SH-SY5Y (cell line): ENCODE data around the gene NIM1K.

Experiments used
- GATA2 ChIP-seq: IDR thresholded peaks from 2 replicates; pipeline ENCODE4 v1.6.1; 2011; ENCODE audit warnings: mild to moderate bottlenecking, low read depth, low read length
- GATA3 ChIP-seq: IDR thresholded peaks from 2 replicates; pipeline ENCODE4 v1.6.1; 2011; ENCODE audit warnings: low read depth, mild to moderate bottlenecking, low read length, moderate library complexity

Gene NIM1K

DNA sequence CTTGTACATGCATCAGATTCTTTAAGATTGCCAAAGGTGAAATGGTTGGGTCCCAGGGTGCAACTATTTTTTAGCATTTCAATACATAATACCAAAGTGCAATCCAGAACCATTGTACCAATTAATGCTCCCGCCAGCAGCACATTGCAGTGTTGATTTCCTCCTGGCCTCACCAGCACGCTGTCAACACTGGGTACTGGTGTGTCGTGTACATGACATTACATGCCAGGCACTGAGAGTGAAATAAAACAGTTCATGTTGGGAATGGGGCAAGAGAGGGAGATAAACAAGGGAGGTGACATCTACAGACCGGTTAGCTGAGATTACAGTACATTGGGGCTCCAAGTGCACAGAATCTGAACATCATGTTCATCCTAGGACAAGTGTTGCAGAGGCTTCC is 83.4 kb downstream of the NIM1K start:
- no peak for TF ChIP-seq GATA2
- no peak for TF ChIP-seq GATA3

DNA sequence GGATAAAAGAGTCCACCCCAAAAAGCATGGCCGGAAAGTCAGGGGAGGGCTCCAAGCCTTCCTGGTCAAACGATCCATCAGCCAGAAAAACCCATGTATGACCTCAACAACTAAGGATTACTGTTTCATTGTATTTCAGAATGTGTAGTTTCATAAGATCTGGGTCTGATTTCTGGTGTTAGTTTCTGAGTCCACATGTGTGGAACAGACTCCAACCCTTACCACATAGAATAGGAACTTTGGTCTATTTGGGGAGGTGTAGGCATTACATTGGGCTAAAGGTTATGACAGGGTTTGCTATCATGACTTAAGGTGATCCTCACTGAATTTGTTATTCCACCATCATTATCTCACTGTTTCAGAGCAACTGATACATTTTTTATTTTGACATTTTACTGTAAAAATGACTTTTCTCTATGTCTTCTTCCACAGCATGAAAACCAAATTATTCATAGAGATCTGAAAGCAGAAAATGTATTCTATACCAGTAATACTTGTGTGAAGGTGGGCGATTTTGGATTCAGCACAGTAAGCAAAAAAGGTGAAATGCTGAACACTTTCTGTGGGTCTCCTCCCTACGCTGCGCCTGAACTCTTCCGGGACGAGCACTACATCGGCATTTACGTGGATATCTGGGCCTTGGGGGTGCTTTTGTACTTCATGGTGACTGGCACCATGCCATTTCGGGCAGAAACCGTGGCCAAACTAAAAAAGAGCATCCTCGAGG is 87.7 kb downstream of the NIM1K start:
- TF ChIP-seq GATA2, result no peak
- no peak for TF ChIP-seq GATA3

DNA sequence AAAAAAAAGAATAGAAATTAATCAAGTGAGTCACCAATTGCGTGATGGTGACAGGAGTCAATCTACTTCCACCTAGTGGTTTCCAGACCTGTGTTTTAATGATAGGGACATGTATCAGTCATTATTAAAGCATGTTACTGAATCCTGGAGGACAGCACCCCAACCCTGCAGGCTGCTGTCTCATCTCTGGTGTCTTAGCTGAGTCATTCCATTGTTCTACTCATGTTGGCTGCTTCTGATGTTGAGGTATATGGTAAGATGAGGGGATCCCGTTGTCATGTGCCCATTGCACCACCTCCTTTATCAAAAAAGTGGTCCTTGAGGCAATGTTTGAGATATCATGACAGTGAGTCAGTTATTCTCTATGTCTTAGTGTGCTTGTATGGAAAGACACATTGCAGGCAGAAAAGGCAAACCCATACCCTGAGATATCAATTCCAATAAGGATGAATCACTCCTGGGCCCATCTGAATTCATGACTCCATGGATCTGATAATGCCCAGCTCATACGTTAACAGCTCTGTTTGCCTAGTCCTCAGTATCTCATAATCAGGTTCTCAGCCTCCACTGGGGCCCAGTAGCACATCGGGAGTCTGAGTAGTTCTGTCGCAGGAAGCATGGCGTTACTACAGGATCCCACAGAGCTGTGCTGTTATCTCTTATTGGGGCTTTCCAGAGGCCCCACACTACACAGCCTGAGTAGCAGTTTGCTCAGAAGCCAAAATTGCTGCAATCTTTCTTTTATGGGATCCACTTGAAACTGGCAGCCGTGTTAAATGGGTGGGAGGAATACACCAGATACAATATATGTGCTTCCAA is 90.0 kb downstream of the NIM1K start:
- TF ChIP-seq GATA2 (no peak), GATA3 (no peak)

DNA sequence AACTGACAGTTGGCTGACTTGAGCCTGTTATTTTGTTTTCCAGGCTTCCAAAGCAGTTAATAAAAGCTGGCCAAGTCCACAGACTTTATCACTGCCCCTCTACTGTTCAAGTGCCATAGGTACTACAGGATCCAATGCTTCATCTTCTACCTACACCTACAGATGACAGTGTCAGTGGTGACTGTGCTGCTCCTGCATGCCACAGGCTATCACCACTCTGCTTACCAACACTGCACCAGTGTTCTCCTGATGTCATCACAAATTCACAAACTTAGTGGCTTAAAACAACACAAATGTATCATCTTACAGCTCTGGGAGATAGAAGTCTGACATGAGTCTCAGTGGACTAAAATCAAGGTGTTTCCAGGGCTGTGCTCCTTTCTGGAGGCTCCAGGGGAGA is 94.6 kb downstream of the NIM1K start:
- TF ChIP-seq GATA2, result no peak
- TF ChIP-seq GATA3, result no peak

DNA sequence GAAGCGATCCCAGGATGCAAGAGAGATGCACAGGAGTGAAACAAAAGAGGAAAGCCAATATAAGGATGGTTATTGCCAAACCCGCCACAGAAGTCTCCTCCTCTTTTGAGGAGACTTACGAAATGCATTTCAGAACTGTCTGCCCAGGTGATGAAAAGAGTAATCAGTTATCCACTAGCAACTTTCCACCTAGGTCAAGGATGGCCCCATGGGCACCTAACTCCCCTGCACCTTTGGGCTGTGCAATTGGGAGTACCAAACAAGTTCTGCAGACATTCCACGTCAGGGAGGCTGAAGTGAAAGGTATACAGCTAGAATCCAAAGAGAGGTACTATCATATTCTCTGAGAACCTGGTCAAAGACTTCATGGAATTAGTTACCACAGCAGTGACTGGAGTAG is 95.5 kb downstream of the NIM1K start:
- TF ChIP-seq GATA3, result no peak

DNA sequence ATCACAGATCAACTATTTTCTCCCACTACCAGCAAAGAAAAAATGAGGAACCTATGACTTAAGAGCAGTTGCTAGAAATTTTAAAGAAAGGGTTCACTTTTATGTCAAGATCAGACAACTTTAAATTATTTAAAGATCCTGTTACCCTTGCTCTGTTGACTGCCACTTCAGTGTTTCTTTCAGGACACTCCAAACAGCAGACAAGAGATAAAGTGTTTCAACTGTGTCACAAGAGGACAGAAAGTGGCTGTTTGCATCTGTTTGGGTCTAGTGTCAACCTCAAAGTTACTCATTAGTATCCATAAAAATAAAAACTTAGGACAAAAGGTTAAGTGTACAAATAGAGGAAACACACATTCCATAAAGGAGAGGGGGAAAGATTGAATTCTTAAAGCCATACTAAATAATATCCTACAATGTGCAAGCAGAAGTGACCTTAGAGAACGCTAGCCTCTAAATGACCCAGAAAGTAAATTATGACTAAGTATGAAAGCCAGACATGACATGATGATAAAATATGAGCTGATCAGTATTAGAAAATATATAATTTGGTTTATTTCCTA is 96.3 kb downstream of the NIM1K start:
- TF ChIP-seq GATA3, result no peak
- no peak for TF ChIP-seq GATA2

DNA sequence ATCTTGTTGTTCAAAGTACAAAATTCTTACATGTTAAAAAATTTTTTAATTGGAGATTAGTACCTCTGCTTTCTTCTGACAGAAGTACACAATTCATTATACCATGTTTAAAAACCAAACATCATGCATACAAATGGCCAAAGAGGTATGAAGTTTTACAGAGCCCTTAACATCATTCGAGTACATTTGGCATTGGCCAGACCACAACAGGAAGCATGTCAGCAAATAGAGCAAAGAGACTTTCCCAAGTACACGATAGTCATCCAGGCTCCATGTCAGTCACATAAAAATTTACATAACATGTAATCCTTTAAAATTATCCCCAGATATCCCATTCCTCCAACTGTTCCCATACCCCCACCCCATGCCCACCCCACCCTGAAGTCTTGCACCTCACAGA is 98.7 kb downstream of the NIM1K start:
- TF ChIP-seq GATA3 (no peak), GATA2 (no peak)

DNA sequence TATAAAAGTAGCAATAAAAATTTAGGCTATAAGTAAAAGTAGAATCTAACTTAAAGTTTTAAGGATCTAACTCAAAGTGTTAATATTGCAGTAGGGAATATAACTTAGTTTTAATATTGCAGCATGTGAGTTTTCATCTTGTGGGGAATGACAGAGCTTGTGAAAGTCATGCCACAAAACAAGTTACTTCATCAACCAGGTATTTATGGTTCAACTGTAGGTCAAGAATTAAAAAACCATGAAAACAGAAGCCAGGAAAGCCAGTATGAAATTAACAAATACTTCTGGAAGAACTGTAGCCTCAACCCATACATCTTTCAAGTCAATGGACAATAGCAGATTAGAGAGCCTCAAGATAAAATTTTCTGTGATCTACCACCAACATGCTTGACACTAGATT is 102.2 kb downstream of the NIM1K start:
- TF ChIP-seq GATA3, result no peak
- no peak for TF ChIP-seq GATA2

DNA sequence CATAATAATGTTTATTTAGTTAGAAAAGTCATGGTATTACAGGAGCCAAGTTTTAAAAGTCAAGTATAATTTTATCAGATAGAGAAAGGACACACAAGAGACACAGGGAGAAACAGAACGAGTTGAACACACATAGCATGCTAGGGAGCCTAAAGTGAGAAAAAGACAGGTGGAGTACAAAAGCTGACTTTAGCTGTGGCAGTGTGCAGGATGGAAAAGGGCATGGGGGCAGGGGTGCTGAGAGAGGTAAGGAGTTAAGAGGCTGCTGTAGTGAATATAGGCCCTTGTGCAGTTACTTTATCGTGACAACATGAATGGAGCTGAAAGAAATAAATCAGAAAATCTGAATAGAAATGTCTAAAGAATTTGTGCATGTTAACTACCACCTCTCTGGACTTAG is 103.2 kb downstream of the NIM1K start:
- TF ChIP-seq GATA3 (no peak), GATA2 (no peak)

DNA sequence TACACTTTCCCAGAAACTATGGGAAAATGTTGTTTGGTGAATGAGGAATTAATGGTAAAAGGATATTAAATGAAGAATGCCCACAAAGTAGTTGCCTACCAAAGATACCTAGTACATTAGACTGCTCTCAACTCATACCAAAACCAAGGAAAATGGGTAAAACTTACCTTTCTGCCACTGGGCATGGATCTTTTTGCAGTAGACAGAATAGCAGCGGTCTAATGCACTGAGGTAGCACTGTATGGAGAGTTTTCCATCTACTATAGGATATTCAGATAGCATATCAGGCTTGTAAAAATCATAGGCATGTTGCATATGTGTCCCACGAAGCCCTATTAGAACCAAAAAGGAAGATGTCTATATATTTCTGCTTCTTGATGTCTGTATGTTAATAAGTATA is 104.8 kb downstream of the NIM1K start:
- TF ChIP-seq GATA3 (no peak), GATA2 (no peak)

DNA sequence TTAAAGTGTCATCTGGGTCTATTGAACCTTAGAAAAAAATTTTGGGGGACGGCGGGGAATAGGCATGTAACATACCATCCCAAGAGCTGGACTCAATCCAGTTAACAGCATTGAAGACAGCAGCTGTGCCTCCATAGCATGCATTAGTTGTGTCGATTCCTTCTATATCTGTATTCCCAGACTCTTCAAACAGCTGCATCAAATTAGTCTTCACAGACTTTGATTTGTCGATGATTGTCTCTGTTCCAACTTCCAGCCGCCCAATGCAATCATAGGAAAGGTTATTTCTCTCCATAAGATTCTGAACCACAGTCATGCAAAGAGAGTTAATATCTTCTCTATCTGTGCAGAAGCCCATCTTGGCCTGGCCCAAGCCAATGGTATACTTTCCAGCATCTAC is 106.4 kb downstream of the NIM1K start:
- TF ChIP-seq GATA3 (peak; percentile 47; the same call in 1 of the 2 replicates), GATA2 (peak; percentile 40; the same call in 1 of the 2 replicates)

DNA sequence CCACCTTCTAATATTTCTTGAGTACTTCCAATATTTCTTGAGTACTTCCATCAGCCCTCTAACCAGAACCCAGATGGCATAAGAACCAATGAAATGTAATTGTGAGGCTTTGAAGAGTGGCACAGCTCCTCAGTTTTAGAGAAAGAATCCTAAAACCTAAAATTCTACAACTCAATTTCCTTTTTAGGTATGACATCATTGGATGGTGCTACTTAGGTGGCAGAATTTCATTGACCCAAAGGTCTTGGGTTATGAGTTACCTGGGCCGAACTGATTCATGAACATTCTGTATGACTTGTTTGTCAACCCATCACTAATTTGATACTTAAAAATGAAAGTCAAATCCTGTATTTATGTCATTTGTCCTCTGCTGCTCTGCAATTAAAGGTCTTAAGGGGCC is 108.1 kb downstream of the NIM1K start:
- TF ChIP-seq GATA3, result no peak
- no peak for TF ChIP-seq GATA2

DNA sequence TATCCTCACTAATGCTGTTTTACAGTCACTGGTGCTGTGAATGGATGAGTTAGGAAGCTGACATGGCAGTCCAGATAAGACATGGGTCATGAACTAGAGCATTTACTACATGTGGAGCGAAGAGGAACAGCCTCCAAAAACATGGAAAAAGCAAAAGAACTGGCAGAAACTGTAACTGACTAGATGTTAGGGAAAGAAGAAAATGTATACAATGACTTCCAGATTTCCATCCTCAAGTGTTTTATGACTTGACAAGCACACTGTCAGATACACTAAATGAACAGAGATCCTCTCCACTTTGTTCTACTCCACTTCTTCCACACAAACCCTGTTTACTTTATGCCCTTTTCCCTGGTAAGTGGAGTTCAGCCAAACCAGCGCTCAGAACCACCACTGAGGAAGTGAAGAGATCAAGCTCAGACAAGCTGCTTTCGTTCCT is 109.6 kb downstream of the NIM1K start:
- TF ChIP-seq GATA2 (no peak), GATA3 (no peak)

DNA sequence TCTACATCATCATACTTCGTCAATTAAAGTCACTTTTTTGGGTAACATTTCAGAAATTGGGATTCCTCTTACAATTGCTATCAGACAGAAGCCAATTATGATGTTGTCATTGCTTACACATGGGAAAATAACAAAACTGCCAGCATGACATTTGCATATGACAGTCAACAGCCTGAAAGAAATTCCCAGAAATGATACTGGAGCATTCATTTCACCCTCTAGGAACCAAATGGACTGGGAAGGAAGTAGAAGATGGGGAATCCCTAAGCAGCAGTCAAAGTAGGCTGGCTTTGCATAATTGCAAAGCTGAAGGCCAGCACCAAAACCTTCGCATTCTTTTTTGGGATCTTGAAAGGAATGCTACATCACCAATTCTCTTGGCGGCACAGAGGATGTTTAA is 110.5 kb downstream of the NIM1K start:
- no peak for TF ChIP-seq GATA2
- TF ChIP-seq GATA3, result no peak

DNA sequence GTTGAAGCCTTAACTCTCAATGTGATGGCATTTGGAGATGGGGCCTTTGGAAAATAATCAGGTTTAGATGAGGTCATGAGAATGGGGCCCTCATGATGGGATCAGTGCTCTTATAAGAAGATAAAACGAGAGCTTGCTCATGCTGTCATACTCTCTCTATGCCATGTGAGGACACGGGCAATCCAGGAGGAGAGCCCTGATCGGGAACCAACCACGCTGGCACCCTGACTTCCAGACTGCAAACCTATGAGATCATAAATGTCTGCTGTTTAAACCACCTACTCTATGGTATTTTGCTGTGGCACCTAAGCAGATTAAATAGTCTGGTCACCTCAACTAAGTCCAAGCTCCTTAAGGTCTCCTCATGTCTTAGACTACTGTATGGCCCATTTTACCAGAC is 111.2 kb downstream of the NIM1K start:
- TF ChIP-seq GATA2 (no peak), GATA3 (no peak)

DNA sequence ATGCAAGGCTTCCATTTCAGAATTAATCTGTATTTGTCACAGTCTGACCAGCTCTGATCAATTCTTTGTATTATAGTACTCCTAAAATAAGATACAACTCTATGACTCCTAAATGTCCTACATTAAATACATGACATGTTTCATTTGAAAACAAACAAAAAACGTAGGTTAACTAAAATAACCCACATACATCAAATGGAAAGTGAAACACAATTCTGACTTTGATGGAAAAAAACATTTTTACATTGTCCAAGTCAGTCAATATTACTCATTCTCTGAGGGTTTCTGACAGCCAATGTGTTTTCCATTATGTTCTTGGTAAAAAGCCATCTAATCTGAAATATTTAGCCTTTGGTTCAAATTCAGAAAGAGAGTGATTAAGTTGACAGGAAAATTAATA is 112.5 kb downstream of the NIM1K start:
- TF ChIP-seq GATA2, result no peak
- no peak for TF ChIP-seq GATA3
